ENCODE data around the gene PAX2. TPM values are rescaled to one million over a fixed set of nuclear protein-coding genes. Genes with fewer than 3 reads are reported as not detected.

PAX2 gene
- total RNA-seq, 1 experiment from 2014 or later = 0.09 TPM

DNA sequence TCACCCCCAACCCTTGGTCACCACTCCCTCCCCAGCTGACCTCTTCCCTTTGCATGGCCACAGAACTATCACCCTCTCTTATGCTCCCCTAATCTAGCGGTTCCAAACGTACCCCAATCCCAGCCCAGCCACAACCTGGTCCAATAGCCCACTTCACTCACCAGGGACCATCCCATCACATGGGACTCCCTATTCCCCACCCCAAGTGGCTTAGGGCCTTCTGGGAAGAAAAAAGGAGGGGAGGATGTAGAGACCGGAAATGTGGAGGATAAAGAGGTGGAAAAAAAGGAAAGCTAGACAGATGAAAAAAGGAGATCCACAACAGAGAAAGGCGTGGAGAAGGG, 30.3 kb upstream of the PAX2 start (continued):
- TF ChIP-seq, protein P1, sequence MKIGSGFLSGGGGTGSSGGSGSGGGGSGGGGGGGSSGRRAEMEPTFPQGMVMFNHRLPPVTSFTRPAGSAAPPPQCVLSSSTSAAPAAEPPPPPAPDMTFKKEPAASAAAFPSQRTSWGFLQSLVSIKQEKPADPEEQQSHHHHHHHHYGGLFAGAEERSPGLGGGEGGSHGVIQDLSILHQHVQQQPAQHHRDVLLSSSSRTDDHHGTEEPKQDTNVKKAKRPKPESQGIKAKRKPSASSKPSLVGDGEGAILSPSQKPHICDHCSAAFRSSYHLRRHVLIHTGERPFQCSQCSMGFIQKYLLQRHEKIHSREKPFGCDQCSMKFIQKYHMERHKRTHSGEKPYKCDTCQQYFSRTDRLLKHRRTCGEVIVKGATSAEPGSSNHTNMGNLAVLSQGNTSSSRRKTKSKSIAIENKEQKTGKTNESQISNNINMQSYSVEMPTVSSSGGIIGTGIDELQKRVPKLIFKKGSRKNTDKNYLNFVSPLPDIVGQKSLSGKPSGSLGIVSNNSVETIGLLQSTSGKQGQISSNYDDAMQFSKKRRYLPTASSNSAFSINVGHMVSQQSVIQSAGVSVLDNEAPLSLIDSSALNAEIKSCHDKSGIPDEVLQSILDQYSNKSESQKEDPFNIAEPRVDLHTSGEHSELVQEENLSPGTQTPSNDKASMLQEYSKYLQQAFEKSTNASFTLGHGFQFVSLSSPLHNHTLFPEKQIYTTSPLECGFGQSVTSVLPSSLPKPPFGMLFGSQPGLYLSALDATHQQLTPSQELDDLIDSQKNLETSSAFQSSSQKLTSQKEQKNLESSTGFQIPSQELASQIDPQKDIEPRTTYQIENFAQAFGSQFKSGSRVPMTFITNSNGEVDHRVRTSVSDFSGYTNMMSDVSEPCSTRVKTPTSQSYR (CRISPR knock-in tag; IDR thresholded peaks at IDR 0.05) = no peak
- TF ChIP-seq CBFB (CRISPR knock-in tag; IDR thresholded peaks at IDR 0.05; ENCODE audit: low read depth) = no peak
- TF ChIP-seq HMGA2 (CRISPR knock-in tag; IDR thresholded peaks at IDR 0.05) = no peak
- TF ChIP-seq ATF6 (CRISPR knock-in tag; IDR thresholded peaks at IDR 0.05) = no peak
- no peak for TF ChIP-seq ATF2 (CRISPR knock-in tag; IDR thresholded peaks at IDR 0.05; ENCODE audit: borderline replicate concordance, low read depth)
- TF ChIP-seq, protein P2, sequence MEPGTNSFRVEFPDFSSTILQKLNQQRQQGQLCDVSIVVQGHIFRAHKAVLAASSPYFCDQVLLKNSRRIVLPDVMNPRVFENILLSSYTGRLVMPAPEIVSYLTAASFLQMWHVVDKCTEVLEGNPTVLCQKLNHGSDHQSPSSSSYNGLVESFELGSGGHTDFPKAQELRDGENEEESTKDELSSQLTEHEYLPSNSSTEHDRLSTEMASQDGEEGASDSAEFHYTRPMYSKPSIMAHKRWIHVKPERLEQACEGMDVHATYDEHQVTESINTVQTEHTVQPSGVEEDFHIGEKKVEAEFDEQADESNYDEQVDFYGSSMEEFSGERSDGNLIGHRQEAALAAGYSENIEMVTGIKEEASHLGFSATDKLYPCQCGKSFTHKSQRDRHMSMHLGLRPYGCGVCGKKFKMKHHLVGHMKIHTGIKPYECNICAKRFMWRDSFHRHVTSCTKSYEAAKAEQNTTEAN (CRISPR knock-in tag; IDR thresholded peaks at IDR 0.05) = no peak
- TF ChIP-seq RORB (CRISPR knock-in tag; IDR thresholded peaks at IDR 0.05) = no peak

DNA sequence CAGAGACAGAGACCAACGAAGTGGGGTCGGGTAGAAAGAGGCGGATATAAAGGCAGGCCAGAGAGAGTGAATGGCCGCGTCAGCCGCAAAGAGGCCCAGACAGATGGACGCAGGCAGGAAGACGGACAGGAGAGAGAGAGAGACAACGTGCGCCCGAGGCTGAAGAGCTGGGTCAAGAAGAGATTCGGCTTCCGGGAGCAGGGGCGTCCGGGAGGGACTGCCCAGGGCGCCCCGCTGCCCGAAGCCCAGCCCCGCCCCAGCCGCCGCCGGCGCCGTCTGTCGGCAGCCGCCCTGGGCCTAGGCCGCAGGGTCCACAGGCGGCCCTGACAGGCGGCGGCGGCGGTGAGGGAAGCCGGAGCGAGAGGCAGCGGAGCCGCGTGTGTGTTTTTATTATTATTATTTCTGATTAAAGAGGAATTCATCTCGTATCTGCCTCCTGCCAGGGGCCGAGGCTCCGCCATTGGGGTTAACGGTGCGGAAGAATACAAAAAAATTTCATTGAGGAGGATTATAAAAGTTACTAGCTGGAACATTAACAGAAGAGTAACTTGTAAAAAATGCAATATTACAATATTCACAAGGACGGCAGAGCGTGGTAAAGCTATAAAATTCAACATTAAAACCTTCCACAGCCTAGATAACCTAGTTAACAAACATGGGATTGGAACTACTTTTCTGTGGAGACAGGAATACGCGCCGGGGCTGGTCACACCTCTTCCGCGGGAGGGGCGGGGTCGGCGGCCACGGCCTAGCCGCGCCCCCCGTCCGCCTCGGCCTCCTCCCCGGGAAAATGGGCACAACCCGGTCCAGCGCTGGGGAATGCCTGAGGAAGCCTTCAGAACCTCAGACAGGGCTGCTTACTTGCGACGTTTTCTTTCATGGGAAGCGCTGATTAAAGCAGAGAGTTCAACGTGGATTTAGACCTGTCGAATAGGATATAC, 29.7 kb upstream of the PAX2 start:
- ATAC-seq = peak; percentile 70
- no peak for TF ChIP-seq NFYB (CRISPR knock-in tag; conservative IDR thresholded peaks at IDR 0.05; ENCODE audit: low read depth)
- no peak for TF ChIP-seq EMX1 (CRISPR knock-in tag; IDR thresholded peaks at IDR 0.05)
- TF ChIP-seq HMGXB4 (CRISPR knock-in tag; IDR thresholded peaks at IDR 0.05) = no peak
- peak; percentile 97; the same call in 1 of the 2 replicates for TF ChIP-seq ESRRA (CRISPR knock-in tag; IDR thresholded peaks at IDR 0.05; ENCODE audit: borderline replicate concordance)
- TF ChIP-seq, protein P3, sequence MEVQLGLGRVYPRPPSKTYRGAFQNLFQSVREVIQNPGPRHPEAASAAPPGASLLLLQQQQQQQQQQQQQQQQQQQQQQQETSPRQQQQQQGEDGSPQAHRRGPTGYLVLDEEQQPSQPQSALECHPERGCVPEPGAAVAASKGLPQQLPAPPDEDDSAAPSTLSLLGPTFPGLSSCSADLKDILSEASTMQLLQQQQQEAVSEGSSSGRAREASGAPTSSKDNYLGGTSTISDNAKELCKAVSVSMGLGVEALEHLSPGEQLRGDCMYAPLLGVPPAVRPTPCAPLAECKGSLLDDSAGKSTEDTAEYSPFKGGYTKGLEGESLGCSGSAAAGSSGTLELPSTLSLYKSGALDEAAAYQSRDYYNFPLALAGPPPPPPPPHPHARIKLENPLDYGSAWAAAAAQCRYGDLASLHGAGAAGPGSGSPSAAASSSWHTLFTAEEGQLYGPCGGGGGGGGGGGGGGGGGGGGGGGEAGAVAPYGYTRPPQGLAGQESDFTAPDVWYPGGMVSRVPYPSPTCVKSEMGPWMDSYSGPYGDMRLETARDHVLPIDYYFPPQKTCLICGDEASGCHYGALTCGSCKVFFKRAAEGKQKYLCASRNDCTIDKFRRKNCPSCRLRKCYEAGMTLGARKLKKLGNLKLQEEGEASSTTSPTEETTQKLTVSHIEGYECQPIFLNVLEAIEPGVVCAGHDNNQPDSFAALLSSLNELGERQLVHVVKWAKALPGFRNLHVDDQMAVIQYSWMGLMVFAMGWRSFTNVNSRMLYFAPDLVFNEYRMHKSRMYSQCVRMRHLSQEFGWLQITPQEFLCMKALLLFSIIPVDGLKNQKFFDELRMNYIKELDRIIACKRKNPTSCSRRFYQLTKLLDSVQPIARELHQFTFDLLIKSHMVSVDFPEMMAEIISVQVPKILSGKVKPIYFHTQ (CRISPR knock-in tag; IDR thresholded peaks at IDR 0.05) = no peak
- TF ChIP-seq ZNF423 (CRISPR knock-in tag; IDR thresholded peaks at IDR 0.05) = no peak
- TF ChIP-seq ZNF671 (CRISPR knock-in tag; IDR thresholded peaks at IDR 0.05) = no peak
- TF ChIP-seq GTF2I (CRISPR knock-in tag; conservative IDR thresholded peaks at IDR 0.05) = peak; percentile 57; the same call in 1 of the 2 replicates
- TF ChIP-seq TCF7 (CRISPR knock-in tag; IDR thresholded peaks at IDR 0.05; ENCODE audit: low read depth) = no peak
- no peak for TF ChIP-seq ETV6 (CRISPR knock-in tag; IDR thresholded peaks at IDR 0.05)
- 0 out of 2 replicates have a peak, but pooled peaks have one; percentile 21 for TF ChIP-seq MAX (CRISPR knock-in tag; IDR thresholded peaks at IDR 0.05)
- no peak for TF ChIP-seq ATF6 (CRISPR knock-in tag; IDR thresholded peaks at IDR 0.05)
- TF ChIP-seq ZNF232 (CRISPR knock-in tag; IDR thresholded peaks at IDR 0.05) = no peak
- no peak for TF ChIP-seq SMAD4 (CRISPR knock-in tag; IDR thresholded peaks at IDR 0.05)
- H3K27ac Mint-ChIP-seq = no peak overlapping the region

More for the DNA sequence above, 29.7 kb upstream of the PAX2 start:
- DNase-seq (ENCODE audit: low spot score) = peak; percentile 46
- Mint-ChIP-seq H3K27me3 (ENCODE audit: low read depth) (peaks cover 100% of the 10 kb centered on the region), H3K36me3 (no peaks in the 10 kb centered on the region), H3K4me3 (peak overlapping the region; percentile 79), H3K4me1 (peaks cover 16% of the 10 kb centered on the region), H3K9me3 (no peaks in the 10 kb centered on the region)
- POLR2A ChIA-PET = no interaction called here
- CTCF ChIA-PET = interaction anchor here (1.0 to 2.1 kb wide), 5 partner anchors 9 to 163 kb away, joined by 3 to 17 read pairs (median 5); no protein-coding TSS in a partner anchor

All from WTC11 (cell line).